Liver (tissue), 9 donors: ENCODE results near the gene NCAPH2. TPM values are rescaled to one million over a fixed set of nuclear protein-coding genes. Genes with fewer than 3 reads are reported as not detected.
A peak's percentile ranks its signal among the peaks of the same experiment; 100 is the strongest.
"Not testable (repeated sequence)": the region's sequence is repeated elsewhere in the genome, so short reads cannot be mapped to it uniquely, and the experiment has no call there.

Source experiments
- DNase-seq: peaks from one replicate; pipeline ENCODE4 v3.0.0-alpha.2; 2017; ENCODE audit warnings: low spot score
- H3K27ac ChIP-seq, 2 donors: one replicate each; pipeline ENCODE4 v1.7.0; 2013; ENCODE audit warnings: inconsistent platforms in 2 of 2, low read length in 2 of 2, control low read depth in 1 of 2, low read depth in 1 of 2, mild to moderate bottlenecking in 1 of 2
- H3K27me3 ChIP-seq, 4 donors: one replicate each; pipeline versions ENCODE4 v1.6.1 to v1.7.0; 2013; ENCODE audit warnings: low read length in 3 of 4, inconsistent platforms in 1 of 4, mild to moderate bottlenecking in 1 of 4, moderate library complexity in 1 of 4; ENCODE audit not compliant: control insufficient read depth in 4 of 4, insufficient read depth in 4 of 4
- H3K36me3 ChIP-seq, 4 donors: one replicate each; pipeline versions ENCODE4 v1.6.1 to v1.7.0; 2013; ENCODE audit warnings: low read length in 3 of 4, mild to moderate bottlenecking in 3 of 4, low read depth in 1 of 4, moderate library complexity in 1 of 4; ENCODE audit not compliant: control insufficient read depth in 4 of 4, insufficient read depth in 3 of 4
- H3K4me1 ChIP-seq, 4 donors: one replicate each; pipeline versions ENCODE4 v1.6.1 to v1.7.0; 2013; ENCODE audit warnings: low read length in 3 of 4, mild to moderate bottlenecking in 3 of 4, moderate library complexity in 1 of 4; ENCODE audit not compliant: control insufficient read depth in 4 of 4, insufficient read depth in 4 of 4
- H3K4me3 ChIP-seq, 3 donors: one replicate each; pipeline versions ENCODE4 v1.6.1 to v1.7.0; 2013; ENCODE audit warnings: low read length in 3 of 3, control low read depth in 1 of 3, low read depth in 1 of 3, mild to moderate bottlenecking in 1 of 3
- H3K9ac ChIP-seq, 2 donors: one replicate each; pipeline ENCODE4 v1.7.0; 2013; ENCODE audit warnings: low read length in 2 of 2, mild to moderate bottlenecking in 2 of 2, moderate library complexity in 2 of 2, control low read depth in 1 of 2, low read depth in 1 of 2
- H3K9me3 ChIP-seq, 4 donors: one replicate each; pipeline versions ENCODE4 v1.6.1 to v1.7.0; 2013; ENCODE audit warnings: low read length in 3 of 4; ENCODE audit not compliant: control insufficient read depth in 4 of 4
- ATF3 ChIP-seq: IDR thresholded peaks from 2 replicates; pipeline ENCODE4 v1.6.1; 2016; ENCODE audit warnings: antibody characterized with exemption
- CTCF ChIP-seq: fragments of 150-350 bp; IDR thresholded peaks from 2 replicates; pipeline ENCODE4 v1.5.1; 2017; ENCODE audit warnings: improper control_type of control experiment, low read depth, low read length; ENCODE audit not compliant: missing input control
- EGR1 ChIP-seq, 2 donors: IDR thresholded peaks; 2 replicates each; pipeline ENCODE4 v1.6.1; 2016 to 2018; ENCODE audit warnings: antibody characterized with exemption in 2 of 2, low read depth in 2 of 2
- FOXA2 ChIP-seq: IDR thresholded peaks from 2 replicates; pipeline ENCODE4 v1.6.1; 2016; ENCODE audit warnings: antibody characterized with exemption
- GABPA ChIP-seq, 2 donors: IDR thresholded peaks in 1 of 2; conservative IDR thresholded peaks in 1 of 2; 2 replicates each; pipeline ENCODE4 v1.6.1; 2016; ENCODE audit warnings: antibody characterized with exemption in 2 of 2, mild to moderate bottlenecking in 1 of 2, moderate library complexity in 1 of 2
- HNF4A ChIP-seq, 2 donors: conservative IDR thresholded peaks; 2 replicates each; pipeline ENCODE4 v1.6.1; 2016; ENCODE audit warnings: antibody characterized with exemption in 2 of 2, mild to moderate bottlenecking in 2 of 2
- JUND ChIP-seq, 2 donors: IDR thresholded peaks; 2 replicates each; pipeline ENCODE4 v1.6.1; 2016; ENCODE audit warnings: antibody characterized with exemption in 2 of 2
- RAD21 ChIP-seq, 2 donors: IDR thresholded peaks; 2 replicates each; pipeline ENCODE4 v1.6.1; 2016; ENCODE audit warnings: antibody characterized with exemption in 2 of 2, mild to moderate bottlenecking in 2 of 2
- REST ChIP-seq: IDR thresholded peaks from 2 replicates; pipeline ENCODE4 v1.6.1; 2016; ENCODE audit warnings: antibody characterized with exemption, mild to moderate bottlenecking
- RXRA ChIP-seq, 2 donors: IDR thresholded peaks; 2 replicates each; pipeline ENCODE4 v1.6.1; 2017 to 2018; ENCODE audit warnings: antibody characterized with exemption in 2 of 2, mild to moderate bottlenecking in 1 of 2
- SP1 ChIP-seq: IDR thresholded peaks from 2 replicates; pipeline ENCODE4 v1.6.1; 2018; ENCODE audit warnings: antibody characterized with exemption, mild to moderate bottlenecking
- TAF1 ChIP-seq: conservative IDR thresholded peaks from 2 replicates; pipeline ENCODE4 v1.6.1; 2016; ENCODE audit warnings: antibody characterized with exemption, mild to moderate bottlenecking
- YY1 ChIP-seq: IDR thresholded peaks from 2 replicates; pipeline ENCODE4 v1.6.1; 2016; ENCODE audit warnings: antibody characterized with exemption, mild to moderate bottlenecking
- WGBS: extraction: QIAGEN DNeasy Blood & Tissue Kit; methylation state at CpG from one replicate; pipeline ENCODE4 v1.1.7; 2013; 5-methylcytosine and 5-hydroxymethylcytosine counted together
- polyA plus RNA-seq, 2 donors: library from polyadenylated mRNA; stranded (reverse) in 1 of 2; unstranded in 1 of 2; fragments of 200-250 nt in 1 of 2; fragments of >200 nt in 1 of 2; fragmentation: Nextera tagmentation in 1 of 2; extraction: Ambion mirVana in 1 of 2; gene quantifications; one replicate each; pipeline versions ENCODE4 v1.2.1 to v1.2.3, GENCODE V29; 2013 to 2015
- total RNA-seq, 2 donors: library from RNA; depleted of rRNA; stranded (reverse); fragments of >200 nt; gene quantifications; one replicate each; pipeline ENCODE4 v1.2.3, GENCODE V29; 2014
- donor health status: healthy.
- donor health status: healthy.
- donor health status: healthy.
- donor health status: healthy.
- donor health status: healthy.

Gene NCAPH2
- total and polyA plus RNA-seq, 4 donors: 12.0 to 30.8 (median 13.9) TPM

- H3K27me3 ChIP-seq: no peaks in the 10 kb centered on the region
- H3K9ac ChIP-seq: peak overlapping the region in 1 of 2 donors; percentile 99
- TF ChIP-seq GABPA (IDR thresholded peaks at IDR 0.05 in 1 of 2, conservative IDR thresholded peaks at IDR 0.05 in 1 of 2) (no peak), TAF1 (no peak), YY1 (no peak), EGR1 (IDR thresholded peaks at IDR 0.05; ENCODE audit: low read depth in 2 of 2) (no peak), REST (no peak), SP1 (no peak), FOXA2 (no peak), CTCF (no peak), HNF4A (conservative IDR thresholded peaks at IDR 0.05) (no peak), RXRA (IDR thresholded peaks at IDR 0.05) (no peak), ATF3 (no peak), RAD21 (IDR thresholded peaks at IDR 0.05) (no peak), JUND (IDR thresholded peaks at IDR 0.05) (no peak)
- WGBS: 84% methylated on average over 10 of the region's 10 CpGs
- H3K36me3 ChIP-seq: no peaks in the 10 kb centered on the region
- DNase-seq: no peak
- H3K27ac ChIP-seq: peak overlapping the region; percentile 96 to 100
- no peaks in the 10 kb centered on the region for H3K9me3 ChIP-seq
- H3K4me1 ChIP-seq: peaks cover 0 to 18% (median 5%) of the 10 kb centered on the region in 4 donors
- no peak overlapping the region for H3K4me3 ChIP-seq
These were observed 32.4 kb downstream of the NCAPH2 start for GRCh38 chr22:50540381-50540780.

GRCh38 chr22:50541667-50542026 is 33.6 kb downstream of the NCAPH2 start:
- H3K27me3 ChIP-seq, H3K9ac ChIP-seq, DNase-seq, H3K36me3 ChIP-seq, H3K4me3 ChIP-seq, H3K9me3 ChIP-seq: not testable (repeated sequence)
- H3K27ac ChIP-seq: peak overlapping the region; percentile 96 to 100
- TF ChIP-seq JUND (IDR thresholded peaks at IDR 0.05): peak; percentile 31 to 55
- TF ChIP-seq HNF4A (conservative IDR thresholded peaks at IDR 0.05): peak in 1 of 2 donors; percentile 9
- 68% methylated on average over 5 of the region's 5 CpGs for WGBS
- H3K4me1 ChIP-seq: peaks cover 0 to 18% (median 5%) of the 10 kb centered on the region in 4 donors
